AG04449 (cell line): ENCODE data around the gene KLK4.

ENCODE experiments used
- CTCF ChIA-PET: fragments of 350-600 bp; formaldehyde crosslinking; extraction: SDS; loops from one replicate; lab custom pipeline; 2021; ENCODE audit warnings: antibody characterized with exemption; lab: Yijun Ruan, JAX
- POLR2A ChIA-PET: fragments of 400-600, 350-600 bp; formaldehyde crosslinking; extraction: SDS; loops from one replicate; lab custom pipeline; 2020; ENCODE audit warnings: antibody characterized with exemption, inconsistent platforms; lab: Yijun Ruan, JAX
- DNase-seq: peaks from one replicate; pipeline ENCODE4 v3.0.0-alpha.2; 2010; ENCODE audit warnings: low read depth, low spot score
- H3K4me3 ChIP-seq: 2 replicates; pipeline ENCODE4 v1.5.1; 2011; ENCODE audit warnings: low read depth, mild to moderate bottlenecking, control low read depth, low read length
- TF ChIP-seq, protein P1 (sequence below): IDR thresholded peaks from one replicate; pipeline ENCODE4 v1.5.1; 2011; ENCODE audit warnings: mild to moderate bottlenecking, moderate library complexity, low read length, control low read depth, inconsistent platforms; ENCODE audit not compliant: insufficient read depth; ENCODE audit errors: missing control alignments

KLK4 gene

GRCh38 chr19:50878851-50879250, 32.3 kb downstream of the KLK4 start:
- TF ChIP-seq, protein P1, sequence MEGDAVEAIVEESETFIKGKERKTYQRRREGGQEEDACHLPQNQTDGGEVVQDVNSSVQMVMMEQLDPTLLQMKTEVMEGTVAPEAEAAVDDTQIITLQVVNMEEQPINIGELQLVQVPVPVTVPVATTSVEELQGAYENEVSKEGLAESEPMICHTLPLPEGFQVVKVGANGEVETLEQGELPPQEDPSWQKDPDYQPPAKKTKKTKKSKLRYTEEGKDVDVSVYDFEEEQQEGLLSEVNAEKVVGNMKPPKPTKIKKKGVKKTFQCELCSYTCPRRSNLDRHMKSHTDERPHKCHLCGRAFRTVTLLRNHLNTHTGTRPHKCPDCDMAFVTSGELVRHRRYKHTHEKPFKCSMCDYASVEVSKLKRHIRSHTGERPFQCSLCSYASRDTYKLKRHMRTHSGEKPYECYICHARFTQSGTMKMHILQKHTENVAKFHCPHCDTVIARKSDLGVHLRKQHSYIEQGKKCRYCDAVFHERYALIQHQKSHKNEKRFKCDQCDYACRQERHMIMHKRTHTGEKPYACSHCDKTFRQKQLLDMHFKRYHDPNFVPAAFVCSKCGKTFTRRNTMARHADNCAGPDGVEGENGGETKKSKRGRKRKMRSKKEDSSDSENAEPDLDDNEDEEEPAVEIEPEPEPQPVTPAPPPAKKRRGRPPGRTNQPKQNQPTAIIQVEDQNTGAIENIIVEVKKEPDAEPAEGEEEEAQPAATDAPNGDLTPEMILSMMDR: no peak
- CTCF ChIA-PET: no interaction called here
- no peak for DNase-seq
- no peak overlapping the region for H3K4me3 ChIP-seq
- POLR2A ChIA-PET: no interaction called here

- TF ChIP-seq, protein P1: no peak
- POLR2A ChIA-PET: no interaction called here
- H3K4me3 ChIP-seq: no peak overlapping the region
- DNase-seq: no peak
- CTCF ChIA-PET: no interaction called here
These were observed 33.9 kb downstream of the KLK4 start for GRCh38 chr19:50877338-50877737.

- CTCF ChIA-PET: no interaction called here
- no peak overlapping the region for H3K4me3 ChIP-seq
- no peak for DNase-seq
- POLR2A ChIA-PET: no interaction called here
- TF ChIP-seq, protein P1: no peak
These were observed 34.7 kb downstream of the KLK4 start for GRCh38 chr19:50876456-50876855.

GRCh38 chr19:50875795-50876422, 35.3 kb downstream of the KLK4 start:
- CTCF ChIA-PET: no interaction called here

DNA sequence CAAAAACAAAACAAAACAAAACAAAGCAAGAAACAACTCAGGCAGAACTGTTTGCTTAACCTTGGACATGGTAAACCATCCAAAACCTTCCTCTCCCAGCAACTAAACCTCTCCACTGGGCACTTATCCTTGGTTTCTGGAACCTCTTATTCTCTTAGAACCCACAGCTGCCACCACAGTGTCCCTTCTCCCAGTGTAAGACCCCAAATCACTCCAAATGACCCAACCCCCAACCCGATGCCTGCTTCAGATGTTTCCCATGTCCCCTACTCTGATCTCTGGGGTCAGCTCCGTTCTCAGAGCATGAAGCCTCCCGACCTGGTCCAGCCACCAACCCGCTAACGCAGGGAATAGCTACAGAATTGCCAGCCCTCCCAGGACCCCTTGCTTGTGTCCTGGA, 37.0 kb downstream of the KLK4 start:
- DNase-seq: no peak
- CTCF ChIA-PET: no interaction called here
- POLR2A ChIA-PET: no interaction called here
- TF ChIP-seq, protein P1: no peak
- H3K4me3 ChIP-seq: no peak overlapping the region

More at GRCh38 chr19:50875795-50876422, 35.3 kb downstream of the KLK4 start:
- TF ChIP-seq, protein P1: no peak
- POLR2A ChIA-PET: no interaction called here
- no peak for DNase-seq
- no peak overlapping the region for H3K4me3 ChIP-seq

GRCh38 chr19:50873056-50873455, 38.1 kb downstream of the KLK4 start, which contains the start of gene KLK2:
Gene KLK2, plus strand, starts transcription at chr19:50873439. Its CDS starts 35 bp downstream, at chr19:50873474.
- ChIA-PET CTCF (no interaction called here), POLR2A (no interaction called here)
- no peak for DNase-seq
- H3K4me3 ChIP-seq: no peak within 1 kb of the TSS
- TF ChIP-seq, protein P1: no peak
